Testis (tissue), 3 donors: Measurements from ENCODE around the gene INSC. TPM values are rescaled to one million over a fixed set of nuclear protein-coding genes. Genes with fewer than 3 reads are reported as not detected.

ENCODE experiments used
- DNase-seq: peaks from one replicate; pipeline ENCODE4 v3.0.0-alpha.2; 2019
- H3K27ac ChIP-seq, 2 donors: fragments of 200-600 bp; sonication (generic); one replicate each; pipeline ENCODE4 v1.5.1; 2019
- H3K27me3 ChIP-seq: fragments of 200-600 bp; sonication (generic); one replicate; pipeline ENCODE4 v1.5.1; 2019
- H3K36me3 ChIP-seq: fragments of 200-600 bp; sonication (generic); one replicate; pipeline ENCODE4 v1.5.1; 2017; ENCODE audit warnings: low read depth; ENCODE audit errors: missing control alignments
- H3K4me1 ChIP-seq: fragments of 200-600 bp; sonication (generic); one replicate; pipeline ENCODE4 v1.5.1; 2019
- H3K4me3 ChIP-seq, 2 donors: fragments of 200-600 bp; sonication (generic); one replicate each; pipeline ENCODE4 v1.5.1; 2017 to 2019
- H3K9me3 ChIP-seq: fragments of 200-600 bp; sonication (generic); one replicate; pipeline ENCODE4 v1.5.1; 2017
- POLR2A ChIP-seq: fragments of 450-650 bp; IDR thresholded peaks from one replicate; pipeline ENCODE4 v1.6.1; 2017; ENCODE audit warnings: antibody characterized with exemption, mild to moderate bottlenecking, moderate library complexity
- WGBS, 2 donors: methylation state at CpG; one replicate each; pipeline ENCODE4 v1.1.5; 2018; 5-methylcytosine and 5-hydroxymethylcytosine counted together
- intact Hi-C: fragments of 100-400 bp; cut with DNase I; formaldehyde crosslinking; loops from one replicate; pipeline ENCODE4 v1.15.1; 2023; ENCODE audit warnings: low total_unique reads
- polyA plus RNA-seq: library from polyadenylated mRNA; stranded (reverse); fragments of 350-450 nt; fragmentation: Illumina TruSeq; extraction: RNeasy Lipid Tissue Mini Kit (QIAGEN cat#74804); gene quantifications from one replicate; pipeline ENCODE4 v1.2.3, GENCODE V29; 2014; ENCODE audit warnings: low read depth, low replicate concordance; ENCODE audit not compliant: insufficient read depth
- total RNA-seq, 2 donors: library from RNA; depleted of rRNA; stranded (reverse); fragments of >200 nt; gene quantifications; one replicate each; pipeline ENCODE4 v1.2.3, GENCODE V29; 2016
- TF ChIP-seq, protein P1 (sequence below), 3 experiments: fragments of 450-650 bp in 2 of 3; fragments of 200-600 bp in 1 of 3; sonication (generic) in 1 of 3; IDR thresholded peaks; one replicate each; pipeline ENCODE4 v1.5.1; 2016 to 2019; ENCODE audit warnings: antibody characterized with exemption in 3 of 3, mild to moderate bottlenecking in 2 of 3, moderate library complexity in 1 of 3

Gene INSC
- total and polyA plus RNA-seq, 3 donors from 2014 or later, result 2.2 to 2.5 (median 2.2) TPM

DNA sequence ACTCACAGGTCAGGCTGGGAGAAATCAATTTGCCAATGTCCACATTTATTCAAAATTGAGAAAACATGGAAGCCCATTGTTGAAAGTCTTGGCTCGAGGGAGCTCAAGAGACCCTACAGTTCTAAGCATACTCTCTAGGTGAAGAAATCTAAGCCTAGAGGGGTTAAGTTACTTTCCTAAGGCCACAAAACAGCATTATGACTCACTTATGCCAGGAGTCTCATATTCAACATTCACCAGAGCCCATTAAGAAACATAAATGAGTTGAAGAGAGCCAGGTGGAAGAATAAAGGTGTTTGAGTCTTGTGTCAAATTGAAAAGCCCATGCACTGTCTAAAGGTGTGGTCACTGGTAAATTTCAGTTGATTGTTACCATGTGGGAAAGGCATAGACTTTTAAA is 108.1 kb downstream of the INSC start:
- 88 to 92% methylated on average over 1 of the region's 1 CpG for WGBS, 2 donors
- H3K9me3 ChIP-seq, result no peaks in the 10 kb centered on the region
- no peak for DNase-seq
- no peak overlapping the region for H3K27ac ChIP-seq
- TF ChIP-seq, protein P1, sequence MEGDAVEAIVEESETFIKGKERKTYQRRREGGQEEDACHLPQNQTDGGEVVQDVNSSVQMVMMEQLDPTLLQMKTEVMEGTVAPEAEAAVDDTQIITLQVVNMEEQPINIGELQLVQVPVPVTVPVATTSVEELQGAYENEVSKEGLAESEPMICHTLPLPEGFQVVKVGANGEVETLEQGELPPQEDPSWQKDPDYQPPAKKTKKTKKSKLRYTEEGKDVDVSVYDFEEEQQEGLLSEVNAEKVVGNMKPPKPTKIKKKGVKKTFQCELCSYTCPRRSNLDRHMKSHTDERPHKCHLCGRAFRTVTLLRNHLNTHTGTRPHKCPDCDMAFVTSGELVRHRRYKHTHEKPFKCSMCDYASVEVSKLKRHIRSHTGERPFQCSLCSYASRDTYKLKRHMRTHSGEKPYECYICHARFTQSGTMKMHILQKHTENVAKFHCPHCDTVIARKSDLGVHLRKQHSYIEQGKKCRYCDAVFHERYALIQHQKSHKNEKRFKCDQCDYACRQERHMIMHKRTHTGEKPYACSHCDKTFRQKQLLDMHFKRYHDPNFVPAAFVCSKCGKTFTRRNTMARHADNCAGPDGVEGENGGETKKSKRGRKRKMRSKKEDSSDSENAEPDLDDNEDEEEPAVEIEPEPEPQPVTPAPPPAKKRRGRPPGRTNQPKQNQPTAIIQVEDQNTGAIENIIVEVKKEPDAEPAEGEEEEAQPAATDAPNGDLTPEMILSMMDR (IDR thresholded peaks at IDR 0.05), result no peak
- no peak for TF ChIP-seq POLR2A
- H3K4me1 ChIP-seq, result no peaks in the 10 kb centered on the region
- no peaks in the 10 kb centered on the region for H3K27me3 ChIP-seq
- no peaks in the 10 kb centered on the region for H3K36me3 ChIP-seq
- intact Hi-C loops, result no loop called here
- no peak overlapping the region for H3K4me3 ChIP-seq

DNA sequence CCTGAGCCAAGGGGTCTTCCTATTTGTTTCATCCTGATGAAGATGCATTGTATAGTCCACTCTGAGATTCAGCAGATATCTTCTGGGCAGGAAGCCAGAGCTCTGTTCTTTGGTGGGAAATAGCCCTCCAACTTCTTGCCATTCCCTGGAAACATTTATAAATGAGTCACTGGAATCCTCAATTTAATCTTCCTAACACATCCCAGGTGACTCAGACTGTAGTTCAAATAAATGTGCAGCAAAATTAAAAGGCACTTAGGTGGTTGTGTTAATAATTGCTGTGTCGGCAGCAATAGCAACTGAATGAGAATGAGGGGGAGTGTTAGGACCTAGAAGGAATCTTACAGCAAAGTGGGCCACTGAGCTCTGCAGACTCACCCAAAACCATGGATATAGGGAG is 108.6 kb downstream of the INSC start:
- intact Hi-C loops, result no loop called here
- H3K4me3 ChIP-seq, result no peak overlapping the region
- no peak overlapping the region for H3K27ac ChIP-seq
- no peak for DNase-seq
- TF ChIP-seq, protein P1 (IDR thresholded peaks at IDR 0.05), result no peak
- no peak for TF ChIP-seq POLR2A
- H3K27me3 ChIP-seq, result no peaks in the 10 kb centered on the region
- no peaks in the 10 kb centered on the region for H3K9me3 ChIP-seq
- no peaks in the 10 kb centered on the region for H3K36me3 ChIP-seq
- no peaks in the 10 kb centered on the region for H3K4me1 ChIP-seq
- WGBS, 2 donors, result 47 to 81% methylated on average over 1 of the region's 1 CpG

DNA sequence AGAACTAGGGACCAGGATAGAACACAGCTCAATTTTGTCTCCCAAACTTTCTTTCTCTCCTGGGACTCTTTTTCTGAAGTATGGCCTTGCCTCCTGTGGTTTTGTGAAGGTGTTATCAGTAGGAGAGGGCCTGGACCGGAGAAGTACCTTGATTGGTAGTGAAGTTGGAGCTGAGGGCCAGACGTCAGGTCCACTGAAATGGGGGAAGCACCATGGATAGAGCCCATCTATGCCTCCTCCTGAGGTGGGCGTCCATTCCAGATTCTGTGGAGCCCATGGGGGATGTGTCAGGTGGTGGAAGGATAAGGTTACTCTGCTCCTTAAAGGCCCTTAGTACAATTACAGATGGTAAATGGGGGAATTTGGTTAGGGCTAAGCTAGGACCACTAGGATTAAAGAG is 109.7 kb downstream of the INSC start:
- Histone ChIP-seq H3K36me3 (no peaks in the 10 kb centered on the region), H3K27me3 (no peaks in the 10 kb centered on the region), H3K27ac (no peak overlapping the region), H3K4me1 (no peaks in the 10 kb centered on the region), H3K9me3 (no peaks in the 10 kb centered on the region), H3K4me3 (no peak overlapping the region)
- intact Hi-C loops, result no loop called here
- TF ChIP-seq, protein P1 (IDR thresholded peaks at IDR 0.05), result no peak
- TF ChIP-seq POLR2A, result no peak
- WGBS, 2 donors, result 63 to 67% methylated on average over 2 to 3 of the region's 3 CpGs
- no peak for DNase-seq

DNA sequence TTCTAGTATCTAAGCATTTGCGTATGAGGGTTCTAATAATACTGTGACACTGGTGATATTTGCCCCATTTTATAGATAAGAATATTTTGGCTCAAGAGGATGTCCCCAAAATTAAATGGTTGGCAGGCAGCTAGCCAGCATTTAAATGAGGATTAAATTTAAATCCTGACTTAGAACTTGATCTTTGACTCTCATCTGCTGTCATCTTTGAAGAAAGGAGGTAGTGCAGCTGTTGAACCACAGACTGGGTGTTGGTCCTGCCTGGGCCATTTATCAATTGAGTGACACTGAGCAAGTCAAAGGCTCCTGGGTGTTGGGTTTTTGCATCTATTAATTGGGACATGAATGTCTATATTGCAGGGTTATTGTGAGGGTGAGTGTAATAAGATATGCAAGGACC is 112.3 kb downstream of the INSC start:
- H3K36me3 ChIP-seq, result no peaks in the 10 kb centered on the region
- no peak for TF ChIP-seq POLR2A
- TF ChIP-seq, protein P1 (IDR thresholded peaks at IDR 0.05), result no peak
- no peak overlapping the region for H3K4me3 ChIP-seq
- H3K27ac ChIP-seq, result no peak overlapping the region
- no peak for DNase-seq
- H3K9me3 ChIP-seq, result no peaks in the 10 kb centered on the region
- no peaks in the 10 kb centered on the region for H3K27me3 ChIP-seq
- 95% methylated on average over 1 of the region's 1 CpG for WGBS, 2 donors
- intact Hi-C loops, result no loop called here
- no peaks in the 10 kb centered on the region for H3K4me1 ChIP-seq

DNA sequence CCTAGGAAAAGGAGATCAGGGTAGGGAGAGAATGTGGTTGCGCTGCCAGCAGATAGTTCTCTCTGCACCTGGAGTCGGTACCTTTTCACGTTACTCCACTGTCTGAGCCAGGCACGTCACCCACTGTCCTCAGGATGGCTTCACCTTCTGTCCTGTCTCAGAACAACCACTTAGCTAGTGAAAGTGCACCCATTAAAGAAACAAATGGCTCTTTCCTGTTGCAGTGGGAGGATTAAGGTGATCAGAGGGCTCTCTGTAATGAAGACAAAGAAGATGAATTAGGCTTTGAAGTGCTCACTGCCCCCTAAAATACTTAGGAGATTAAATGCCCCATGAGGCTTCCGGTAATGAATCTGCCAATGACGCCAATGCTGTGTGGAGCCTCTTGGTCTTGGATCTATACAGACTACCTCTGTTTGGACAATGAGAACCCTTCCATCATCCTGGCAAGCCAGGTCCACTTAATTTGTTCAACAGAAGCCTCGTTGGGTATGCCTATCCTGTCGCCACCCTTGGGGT is 113.7 kb downstream of the INSC start:
- 73 to 78% methylated on average over 8 of the region's 8 CpGs for WGBS, 2 donors
- H3K36me3 ChIP-seq, result no peaks in the 10 kb centered on the region
- H3K27ac ChIP-seq, result no peak overlapping the region
- no peaks in the 10 kb centered on the region for H3K27me3 ChIP-seq
- no peak for TF ChIP-seq POLR2A
- TF ChIP-seq, protein P1 (IDR thresholded peaks at IDR 0.05), result no peak
- H3K9me3 ChIP-seq, result no peaks in the 10 kb centered on the region
- H3K4me1 ChIP-seq, result no peaks in the 10 kb centered on the region
- intact Hi-C loops, result no loop called here
- H3K4me3 ChIP-seq, result no peak overlapping the region
- no peak for DNase-seq
